Adipocyte (in vitro differentiated cells): Measurements from ENCODE around the gene OXCT2.
"Not testable (repeated sequence)": the region's sequence is repeated elsewhere in the genome, so short reads cannot be mapped to it uniquely, and the experiment has no call there.

Source experiments
- DNase-seq: peaks from one replicate; pipeline ENCODE4 v3.0.0-alpha.2; 2015; ENCODE audit warnings: low read depth
- H3K27me3 ChIP-seq: replicated peaks from 2 replicates; pipeline ENCODE4 v1.7.0; 2013; ENCODE audit warnings: mild to moderate bottlenecking, low read length, moderate library complexity; ENCODE audit not compliant: control insufficient read depth, insufficient read depth
- H3K36me3 ChIP-seq: 2 replicates; pipeline ENCODE4 v1.7.0; 2013; ENCODE audit warnings: low read length, mild to moderate bottlenecking, moderate library complexity; ENCODE audit not compliant: control insufficient read depth, insufficient read depth, severe bottlenecking
- H3K4me1 ChIP-seq: 2 replicates; pipeline ENCODE4 v1.7.0; 2013; ENCODE audit warnings: mild to moderate bottlenecking, low read length, moderate library complexity; ENCODE audit not compliant: control insufficient read depth, insufficient read depth
- H3K4me3 ChIP-seq: 2 replicates; pipeline ENCODE4 v1.7.0; 2013; ENCODE audit warnings: mild to moderate bottlenecking, low read length, moderate library complexity
- H3K9ac ChIP-seq: 2 replicates; pipeline ENCODE4 v1.7.0; 2013; ENCODE audit warnings: mild to moderate bottlenecking, low read length, moderate library complexity
- H3K9me3 ChIP-seq: 2 replicates; pipeline ENCODE4 v1.7.0; 2013; ENCODE audit warnings: mild to moderate bottlenecking, low read length, moderate library complexity; ENCODE audit not compliant: control insufficient read depth

The OXCT2 gene

GRCh38 chr1:39786303-39787107, 15.4 kb upstream of the OXCT2 start:
- not testable (repeated sequence) for H3K4me1 ChIP-seq, H3K4me3 ChIP-seq, H3K9me3 ChIP-seq, DNase-seq, H3K36me3 ChIP-seq, H3K9ac ChIP-seq
- peaks cover 28% of the 10 kb centered on the region for H3K27me3 ChIP-seq

- not testable (repeated sequence) for H3K36me3 ChIP-seq, H3K4me3 ChIP-seq, H3K9ac ChIP-seq, DNase-seq, H3K9me3 ChIP-seq, H3K4me1 ChIP-seq
- peaks cover 41% of the 10 kb centered on the region for H3K27me3 ChIP-seq
Observed at GRCh38 chr1:39782685-39783084, 11.5 kb upstream of the OXCT2 start.

- H3K36me3 ChIP-seq: no peaks in the 10 kb centered on the region
- no peaks in the 10 kb centered on the region for H3K9me3 ChIP-seq
- H3K4me3 ChIP-seq: no peak overlapping the region
- H3K27me3 ChIP-seq: peaks cover 41% of the 10 kb centered on the region
- H3K9ac ChIP-seq: no peak overlapping the region
- no peaks in the 10 kb centered on the region for H3K4me1 ChIP-seq
- no peak for DNase-seq
Observed at GRCh38 chr1:39782103-39782502, 11.0 kb upstream of the OXCT2 start.

GRCh38 chr1:39781349-39781715, 10.2 kb upstream of the OXCT2 start:
- no peak overlapping the region for H3K9ac ChIP-seq
- no peak overlapping the region for H3K4me3 ChIP-seq
- H3K4me1 ChIP-seq: no peaks in the 10 kb centered on the region
- no peaks in the 10 kb centered on the region for H3K9me3 ChIP-seq
- no peaks in the 10 kb centered on the region for H3K36me3 ChIP-seq
- peaks cover 41% of the 10 kb centered on the region for H3K27me3 ChIP-seq
- no peak for DNase-seq

- no peak for DNase-seq
- H3K4me1 ChIP-seq: no peaks in the 10 kb centered on the region
Observed at GRCh38 chr1:39779821-39780220, 8.7 kb upstream of the OXCT2 start.

GRCh38 chr1:39779137-39779536, 8.0 kb upstream of the OXCT2 start:
- no peak overlapping the region for H3K4me3 ChIP-seq
- H3K27me3 ChIP-seq: peaks cover 41% of the 10 kb centered on the region
- H3K9ac ChIP-seq: no peak overlapping the region
- H3K4me1 ChIP-seq: no peaks in the 10 kb centered on the region
- H3K36me3 ChIP-seq: no peaks in the 10 kb centered on the region
- no peaks in the 10 kb centered on the region for H3K9me3 ChIP-seq
- DNase-seq: no peak

More at GRCh38 chr1:39779821-39780220, 8.7 kb upstream of the OXCT2 start:
- Histone ChIP-seq H3K27me3 (peaks cover 41% of the 10 kb centered on the region), H3K9ac (no peak overlapping the region), H3K36me3 (no peaks in the 10 kb centered on the region), H3K9me3 (no peaks in the 10 kb centered on the region), H3K4me3 (no peak overlapping the region)

- H3K4me1 ChIP-seq, H3K9me3 ChIP-seq, H3K4me3 ChIP-seq, H3K36me3 ChIP-seq, DNase-seq, H3K9ac ChIP-seq: not testable (repeated sequence)
- peaks cover 37% of the 10 kb centered on the region for H3K27me3 ChIP-seq
Observed at GRCh38 chr1:39778463-39779099, 7.4 kb upstream of the OXCT2 start.

GRCh38 chr1:39777896-39778295, 6.7 kb upstream of the OXCT2 start:
- DNase-seq, H3K4me1 ChIP-seq, H3K9ac ChIP-seq, H3K9me3 ChIP-seq, H3K36me3 ChIP-seq, H3K4me3 ChIP-seq: not testable (repeated sequence)
- peaks cover 30% of the 10 kb centered on the region for H3K27me3 ChIP-seq

- H3K9ac ChIP-seq: no peak overlapping the region
- H3K4me1 ChIP-seq: no peaks in the 10 kb centered on the region
- H3K4me3 ChIP-seq: no peak overlapping the region
- no peaks in the 10 kb centered on the region for H3K36me3 ChIP-seq
- H3K9me3 ChIP-seq: no peaks in the 10 kb centered on the region
- no peak for DNase-seq
- peaks cover 26% of the 10 kb centered on the region for H3K27me3 ChIP-seq
Observed at GRCh38 chr1:39777306-39777705, 6.2 kb upstream of the OXCT2 start.

GRCh38 chr1:39776886-39777285, 5.7 kb upstream of the OXCT2 start:
- H3K4me3 ChIP-seq: no peak overlapping the region
- H3K4me1 ChIP-seq: no peaks in the 10 kb centered on the region
- no peaks in the 10 kb centered on the region for H3K36me3 ChIP-seq
- DNase-seq: no peak
- H3K27me3 ChIP-seq: peaks cover 26% of the 10 kb centered on the region
- H3K9me3 ChIP-seq: no peaks in the 10 kb centered on the region
- H3K9ac ChIP-seq: no peak overlapping the region

- DNase-seq: no peak
- peaks cover 22% of the 10 kb centered on the region for H3K27me3 ChIP-seq
Observed at GRCh38 chr1:39776400-39776713, 5.2 kb upstream of the OXCT2 start.

More at GRCh38 chr1:39776400-39776713, 5.2 kb upstream of the OXCT2 start:
- no peaks in the 10 kb centered on the region for H3K36me3 ChIP-seq
- H3K4me1 ChIP-seq: no peaks in the 10 kb centered on the region
- H3K9ac ChIP-seq: no peak overlapping the region
- no peak overlapping the region for H3K4me3 ChIP-seq
- no peaks in the 10 kb centered on the region for H3K9me3 ChIP-seq
